Measurements from ENCODE around the gene WEE1.

DNA sequence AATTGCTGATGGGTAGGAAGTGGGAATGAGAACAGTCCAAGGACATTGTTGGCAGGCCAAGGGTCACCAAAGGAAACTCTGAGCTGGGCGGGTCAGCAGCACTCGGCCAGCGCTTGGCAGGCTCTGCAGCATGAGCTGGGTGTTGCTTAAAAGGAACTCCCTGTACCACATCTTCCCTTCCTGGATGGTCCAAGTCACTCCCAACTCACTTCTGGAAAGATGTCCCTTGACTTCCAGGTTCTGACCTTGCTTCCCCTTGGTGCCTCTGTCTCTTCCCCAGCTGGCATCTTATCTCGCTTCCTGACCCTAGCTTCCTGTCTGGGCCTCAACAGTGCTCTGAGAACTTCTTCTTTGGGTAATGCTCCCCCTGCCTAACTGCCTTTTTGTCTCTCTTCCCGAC is 65.6 kb downstream of the WEE1 start:
- TF ChIP-seq, protein P1, sequence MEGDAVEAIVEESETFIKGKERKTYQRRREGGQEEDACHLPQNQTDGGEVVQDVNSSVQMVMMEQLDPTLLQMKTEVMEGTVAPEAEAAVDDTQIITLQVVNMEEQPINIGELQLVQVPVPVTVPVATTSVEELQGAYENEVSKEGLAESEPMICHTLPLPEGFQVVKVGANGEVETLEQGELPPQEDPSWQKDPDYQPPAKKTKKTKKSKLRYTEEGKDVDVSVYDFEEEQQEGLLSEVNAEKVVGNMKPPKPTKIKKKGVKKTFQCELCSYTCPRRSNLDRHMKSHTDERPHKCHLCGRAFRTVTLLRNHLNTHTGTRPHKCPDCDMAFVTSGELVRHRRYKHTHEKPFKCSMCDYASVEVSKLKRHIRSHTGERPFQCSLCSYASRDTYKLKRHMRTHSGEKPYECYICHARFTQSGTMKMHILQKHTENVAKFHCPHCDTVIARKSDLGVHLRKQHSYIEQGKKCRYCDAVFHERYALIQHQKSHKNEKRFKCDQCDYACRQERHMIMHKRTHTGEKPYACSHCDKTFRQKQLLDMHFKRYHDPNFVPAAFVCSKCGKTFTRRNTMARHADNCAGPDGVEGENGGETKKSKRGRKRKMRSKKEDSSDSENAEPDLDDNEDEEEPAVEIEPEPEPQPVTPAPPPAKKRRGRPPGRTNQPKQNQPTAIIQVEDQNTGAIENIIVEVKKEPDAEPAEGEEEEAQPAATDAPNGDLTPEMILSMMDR (IDR thresholded peaks at IDR 0.05): no peak
- no peak for TF ChIP-seq POLR2A (IDR thresholded peaks at IDR 0.05)
